NCI-H128 (cell line): Measurements from ENCODE around the gene TMPRSS4.
"Not testable (repeated sequence)": the region's sequence is repeated elsewhere in the genome, so short reads cannot be mapped to it uniquely, and the experiment has no call there.

ENCODE experiments used
- DNase-seq: peaks from one replicate; lab custom pipeline; 2025; ENCODE audit not compliant: unreplicated experiment; lab: John Stamatoyannopoulos, UW

TMPRSS4 gene

DNA sequence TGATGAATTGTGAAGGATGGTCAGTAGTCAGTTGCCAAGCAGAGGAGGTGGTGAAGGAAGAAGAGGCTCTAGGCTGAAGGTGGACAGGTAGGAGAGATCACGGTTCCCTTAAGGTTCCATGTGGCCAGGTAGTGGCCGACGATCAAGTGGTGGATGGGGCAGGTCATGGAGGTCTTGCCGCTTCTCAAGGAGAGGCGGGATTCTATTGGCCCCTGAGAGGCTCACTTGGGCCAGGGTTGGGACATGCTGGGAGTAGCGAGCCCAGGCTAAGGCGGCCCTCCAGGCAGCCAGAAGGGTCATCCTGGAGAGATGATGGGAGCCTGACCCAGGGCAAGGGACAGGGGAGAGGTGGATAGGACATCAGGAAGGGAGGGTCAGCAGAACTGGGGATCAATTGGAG lies 20.9 kb upstream of the TMPRSS4 start:
- DNase-seq: no peak

DNA sequence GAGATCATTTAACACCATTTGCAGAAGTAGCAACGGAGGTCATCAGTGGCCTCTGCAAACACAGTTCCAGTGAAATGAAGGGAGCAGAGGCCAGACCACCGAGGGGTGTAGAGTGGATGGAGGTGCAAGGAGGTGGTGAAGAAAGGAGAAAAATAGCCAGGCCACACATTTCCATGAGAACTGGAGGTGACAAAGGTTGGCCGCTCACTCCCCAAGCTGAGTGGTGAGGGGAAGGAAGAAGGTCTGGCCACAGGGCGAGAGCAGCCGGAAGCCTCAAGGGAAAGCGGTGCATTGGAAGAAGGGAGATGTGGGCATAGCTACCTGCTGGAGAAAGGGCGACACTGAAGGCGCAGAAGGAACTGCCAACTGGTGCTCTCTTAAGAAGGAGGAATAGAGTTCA lies 20.1 kb upstream of the TMPRSS4 start:
- no peak for DNase-seq

DNA sequence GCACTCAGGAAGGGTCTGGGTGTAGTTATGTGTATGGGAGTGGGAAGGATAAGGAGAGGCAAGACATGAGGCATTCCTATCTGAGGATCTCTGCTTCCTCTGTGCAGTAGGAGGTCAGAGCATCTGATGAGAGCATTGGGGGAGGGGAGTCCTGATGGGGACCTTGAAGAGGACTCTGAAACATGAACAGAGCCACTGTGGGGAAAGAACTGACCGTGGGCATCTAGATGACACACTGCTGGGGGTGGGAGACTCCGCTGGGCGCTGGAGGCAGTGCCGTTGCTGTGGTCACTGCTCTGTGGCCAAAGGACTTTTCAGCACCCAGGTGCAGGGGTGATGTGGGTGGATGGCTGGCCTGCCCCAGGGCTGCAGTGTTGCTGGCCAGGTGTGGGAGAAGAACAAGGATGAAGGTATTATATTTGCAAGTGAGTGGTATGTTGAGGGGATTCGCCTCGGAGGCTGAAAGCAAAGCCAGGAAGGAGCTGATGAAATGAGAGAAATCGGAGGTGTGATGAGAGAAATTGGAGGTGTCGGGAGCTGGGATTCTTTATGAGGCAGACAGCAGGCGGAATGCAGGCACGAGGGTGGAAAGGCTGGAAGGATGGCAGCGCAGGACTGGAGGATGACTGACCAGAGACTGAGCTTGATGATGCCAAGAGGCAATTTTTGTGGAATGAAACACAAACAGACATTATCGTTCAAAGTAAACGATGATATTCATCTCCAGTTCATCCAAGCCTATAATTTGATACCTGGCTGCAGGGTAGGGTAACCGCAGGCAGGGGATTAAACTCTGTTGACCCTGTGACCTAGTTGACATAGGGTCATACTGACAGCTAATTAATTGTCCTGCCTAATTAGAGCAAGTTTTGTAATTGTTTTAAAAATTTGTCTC lies 19.4 kb upstream of the TMPRSS4 start:
- DNase-seq: no peak

DNA sequence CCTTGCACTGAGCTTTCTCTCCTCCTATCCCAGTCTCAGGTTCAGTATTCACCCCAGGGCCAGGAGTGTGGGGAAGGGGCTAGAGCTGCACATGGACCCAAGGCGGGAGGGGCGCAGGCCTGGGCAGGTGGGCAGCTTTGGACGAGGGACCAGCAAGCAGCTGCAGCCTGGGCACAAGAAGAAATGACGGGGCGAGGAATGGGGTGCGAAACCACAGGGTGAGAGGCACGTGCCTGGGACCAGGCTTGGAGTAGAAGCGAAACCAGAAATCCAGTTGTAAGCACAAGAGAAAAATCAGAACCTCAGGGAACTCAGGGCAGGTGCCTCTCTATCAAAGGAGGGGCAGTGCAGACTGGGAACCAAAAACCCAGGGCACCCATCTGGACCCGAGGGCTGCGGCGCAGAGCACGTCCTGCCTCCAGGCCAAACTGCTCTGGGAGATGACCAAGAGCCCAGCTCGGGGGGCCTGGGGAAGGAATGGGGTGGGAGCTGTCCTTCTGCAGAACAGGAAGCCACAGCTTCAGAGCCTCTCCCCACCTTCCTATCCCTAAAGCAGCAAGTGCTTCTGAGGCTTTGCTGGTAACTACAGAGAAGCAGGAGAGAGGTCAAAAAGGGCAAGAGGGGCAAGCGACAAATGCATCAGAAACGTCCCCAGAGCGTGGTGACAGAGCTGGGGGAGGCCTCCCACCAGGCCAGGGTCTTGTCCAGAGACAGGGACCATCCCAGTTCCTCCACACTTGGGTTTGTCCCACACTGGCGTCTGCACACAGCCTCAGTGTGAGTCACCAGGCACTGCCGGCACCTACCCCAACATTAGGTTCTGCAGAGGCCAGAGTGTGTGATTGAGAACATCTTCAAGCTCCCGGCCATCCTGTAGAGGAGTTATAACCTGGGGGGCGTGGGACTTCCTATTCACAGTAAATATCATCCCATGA lies 18.3 kb upstream of the TMPRSS4 start:
- DNase-seq: no peak

DNA sequence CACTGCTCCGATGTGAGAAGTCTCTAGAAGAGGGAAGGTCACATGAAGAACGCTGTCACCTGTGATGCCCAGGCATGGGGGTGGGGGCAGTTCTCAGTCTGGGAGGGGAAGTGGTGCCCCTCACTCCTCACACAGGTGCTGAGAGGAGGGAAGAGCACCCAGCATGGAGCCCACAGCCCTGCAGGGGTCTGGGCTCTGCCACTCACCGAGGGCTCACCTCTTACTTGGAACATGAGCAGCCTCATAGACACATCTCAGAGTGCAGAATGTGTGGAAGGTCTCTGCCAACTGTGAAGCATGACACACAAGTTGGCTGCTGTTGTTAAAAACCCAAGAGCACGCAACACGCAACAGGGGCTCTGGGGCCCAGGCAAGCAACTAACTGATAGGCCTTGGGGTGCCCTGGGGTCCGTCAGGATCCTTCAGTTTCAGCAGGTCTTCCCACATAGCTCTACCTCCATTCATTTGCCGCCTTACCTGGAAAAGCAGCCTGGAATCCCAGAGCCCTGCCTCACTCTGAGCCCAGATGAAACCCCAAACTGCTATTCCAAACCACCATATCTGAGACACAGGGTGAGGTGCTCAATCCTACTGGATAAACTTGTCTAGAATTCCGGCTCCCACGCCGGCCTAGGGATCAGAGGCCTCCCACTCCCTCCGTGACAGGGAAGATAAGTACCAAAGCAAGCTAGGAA lies 17.5 kb upstream of the TMPRSS4 start:
- no peak for DNase-seq

DNA sequence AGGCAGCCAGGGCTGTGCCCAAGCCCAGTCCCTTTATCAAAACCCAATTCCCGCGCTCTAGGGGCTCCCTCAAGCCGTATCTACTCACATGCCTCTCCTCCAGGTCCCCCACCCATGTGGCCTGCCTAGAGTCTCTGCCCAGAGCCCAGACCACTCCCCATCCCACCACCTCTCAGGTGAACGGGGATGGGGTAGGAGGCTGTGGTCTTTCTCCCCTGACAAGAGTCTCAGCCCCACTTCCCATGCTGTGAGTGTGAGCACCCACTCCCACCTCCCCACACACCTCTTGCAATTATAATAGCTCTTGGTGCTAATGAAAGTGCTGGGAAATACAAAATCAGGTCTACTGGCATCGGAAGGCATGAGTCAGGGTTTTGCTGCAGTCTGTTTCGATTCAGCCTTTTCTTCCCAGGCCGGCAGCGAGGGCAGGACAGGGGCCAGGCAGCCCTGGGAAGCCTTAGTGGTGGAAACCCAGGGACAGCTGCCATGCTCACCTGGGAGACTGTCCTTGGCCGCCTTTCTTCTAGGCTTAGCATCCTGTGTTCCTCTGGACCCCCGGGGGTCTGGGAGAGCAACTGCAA lies 16.7 kb upstream of the TMPRSS4 start:
- DNase-seq: no peak

DNA sequence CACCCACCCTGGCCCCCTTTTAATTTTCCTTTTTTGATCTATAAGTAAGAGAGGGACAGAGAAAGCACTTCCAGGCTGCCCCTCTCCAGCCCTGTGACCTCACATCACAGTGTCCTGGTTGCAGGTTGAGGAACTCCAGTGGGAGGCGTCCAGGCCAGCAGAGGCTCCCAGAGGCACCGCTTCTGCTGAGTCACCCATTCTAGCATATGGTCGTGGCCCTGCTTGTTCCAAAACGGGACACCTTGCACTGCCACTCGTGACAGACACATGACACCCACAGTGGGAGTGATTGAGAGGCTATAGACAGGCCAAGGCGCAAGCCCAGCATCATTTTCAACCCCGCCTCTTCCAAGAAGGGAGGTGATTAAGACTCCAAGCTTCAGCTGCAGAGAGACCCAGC lies 16.0 kb upstream of the TMPRSS4 start:
- no peak for DNase-seq

DNA sequence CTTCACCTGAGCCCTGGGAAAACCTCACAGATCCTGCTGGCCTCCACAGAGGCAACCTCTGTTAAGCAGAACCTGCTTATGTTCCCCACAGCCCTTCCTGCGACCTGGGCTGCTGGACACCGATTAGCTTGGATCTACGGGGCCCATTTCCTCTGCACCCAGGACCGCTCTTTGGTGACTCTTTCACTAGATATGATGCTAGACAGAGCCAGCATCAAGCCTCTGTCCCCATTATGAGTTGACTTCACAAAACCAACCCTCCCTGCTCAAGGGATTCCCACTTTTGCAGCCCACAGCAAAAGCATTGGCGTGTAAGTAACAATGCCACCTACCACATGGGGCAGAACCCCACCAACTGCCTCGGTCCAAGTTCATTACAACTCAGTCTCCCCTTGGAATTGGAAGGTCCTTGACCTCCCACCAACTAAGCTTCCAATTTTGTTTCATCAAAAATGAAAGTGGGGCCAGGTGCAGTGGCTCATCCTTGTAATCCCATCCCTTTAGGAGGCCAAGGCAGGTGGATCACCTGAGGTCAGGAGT lies 15.2 kb upstream of the TMPRSS4 start:
- no peak for DNase-seq

DNA sequence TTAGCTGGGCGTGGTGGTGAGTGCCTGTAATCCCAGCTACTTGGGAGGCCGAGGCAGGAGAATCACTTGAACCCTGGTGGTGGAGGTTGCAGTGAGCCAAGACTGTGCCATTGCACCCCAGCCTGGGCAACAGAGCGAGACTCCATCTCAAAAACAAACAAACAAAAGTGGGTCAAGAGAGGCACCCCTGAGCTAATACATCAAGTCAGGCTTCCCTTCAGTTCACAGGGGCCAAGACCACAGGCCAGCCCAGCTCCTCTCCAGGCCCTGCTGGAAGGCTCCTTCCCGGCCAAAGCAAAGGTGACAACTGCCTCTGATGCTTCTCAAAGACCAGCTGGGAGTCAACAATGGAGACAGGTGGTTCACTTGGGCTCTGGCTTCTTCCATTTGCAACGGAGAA lies 14.7 kb upstream of the TMPRSS4 start:
- not testable (repeated sequence) for DNase-seq

DNA sequence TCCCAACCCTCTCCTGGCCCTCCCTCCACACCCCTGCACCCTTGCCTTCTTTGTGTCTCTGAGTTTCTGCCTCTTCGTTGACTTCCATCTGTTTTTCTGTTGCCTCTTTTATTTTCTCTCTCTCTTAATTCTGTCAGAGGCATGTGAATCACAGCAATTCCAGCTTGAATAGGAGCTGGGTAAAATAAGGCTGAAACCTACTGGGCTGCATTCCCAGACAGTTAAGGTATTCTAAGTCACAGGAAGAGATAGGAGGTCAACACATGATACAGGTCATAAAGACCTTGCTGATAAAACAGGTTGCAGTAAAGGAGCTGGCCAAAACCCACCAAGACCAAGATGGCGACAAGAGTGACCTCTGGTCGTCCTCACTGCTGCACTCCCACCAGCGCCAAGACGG lies 14.2 kb upstream of the TMPRSS4 start:
- DNase-seq: not testable (repeated sequence)

DNA sequence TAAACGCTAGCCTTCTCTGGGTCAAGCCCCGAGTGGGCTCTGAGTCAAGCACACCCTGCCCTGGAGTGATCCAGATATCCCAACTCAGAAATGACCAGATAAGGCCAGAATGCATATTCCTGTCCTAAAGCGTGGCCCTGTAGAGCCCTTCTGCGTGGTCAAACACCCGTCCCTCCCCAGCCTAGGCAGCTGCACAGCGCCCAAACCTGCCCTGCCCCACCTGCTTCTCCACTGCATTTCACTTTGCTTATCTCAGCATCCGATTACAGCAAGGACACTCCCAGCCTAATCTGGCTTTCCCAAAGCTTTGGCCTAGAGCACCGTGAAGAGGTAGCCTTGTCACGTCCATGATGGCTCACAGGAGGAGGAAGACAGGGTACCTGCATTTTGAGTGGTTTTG lies 11.9 kb upstream of the TMPRSS4 start:
- no peak for DNase-seq

DNA sequence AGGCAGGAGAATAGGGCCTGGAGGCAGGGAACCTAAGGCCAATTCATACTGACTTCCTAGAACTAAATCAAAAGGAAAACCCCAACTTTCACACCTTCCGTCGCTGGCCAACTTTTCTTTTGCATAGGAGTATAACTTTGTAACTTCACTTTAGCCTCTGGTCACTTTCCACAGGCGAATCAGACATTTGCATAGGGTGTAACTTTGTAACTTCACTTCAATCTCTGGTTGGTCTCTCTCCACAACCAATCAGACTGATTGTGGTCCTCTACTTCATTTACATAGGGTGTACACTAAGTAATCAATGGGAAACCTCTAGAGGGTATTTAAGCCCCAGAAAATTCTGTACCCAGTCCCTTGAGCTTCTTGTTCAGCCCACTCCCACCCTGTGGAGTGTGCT lies 11.5 kb upstream of the TMPRSS4 start:
- no peak for DNase-seq

DNA sequence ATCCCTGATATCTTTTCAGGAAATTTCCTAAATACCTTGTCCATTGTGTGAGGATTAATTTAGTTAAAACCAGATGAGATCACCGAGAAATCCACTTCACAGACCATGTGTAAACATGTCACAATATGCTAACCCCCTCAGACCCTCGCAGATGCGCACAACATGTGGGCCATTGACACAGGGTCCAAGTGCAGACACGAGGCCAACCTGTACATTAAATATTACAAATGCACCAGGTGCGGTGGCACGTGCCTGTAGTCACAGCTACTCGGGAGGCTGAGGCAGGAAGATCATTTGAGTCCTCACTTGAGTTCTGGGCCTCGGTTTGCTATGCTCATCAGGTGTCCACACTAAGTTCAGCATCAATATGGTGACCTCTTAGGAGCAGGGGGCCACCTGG lies 9.9 kb upstream of the TMPRSS4 start:
- DNase-seq: no peak

DNA sequence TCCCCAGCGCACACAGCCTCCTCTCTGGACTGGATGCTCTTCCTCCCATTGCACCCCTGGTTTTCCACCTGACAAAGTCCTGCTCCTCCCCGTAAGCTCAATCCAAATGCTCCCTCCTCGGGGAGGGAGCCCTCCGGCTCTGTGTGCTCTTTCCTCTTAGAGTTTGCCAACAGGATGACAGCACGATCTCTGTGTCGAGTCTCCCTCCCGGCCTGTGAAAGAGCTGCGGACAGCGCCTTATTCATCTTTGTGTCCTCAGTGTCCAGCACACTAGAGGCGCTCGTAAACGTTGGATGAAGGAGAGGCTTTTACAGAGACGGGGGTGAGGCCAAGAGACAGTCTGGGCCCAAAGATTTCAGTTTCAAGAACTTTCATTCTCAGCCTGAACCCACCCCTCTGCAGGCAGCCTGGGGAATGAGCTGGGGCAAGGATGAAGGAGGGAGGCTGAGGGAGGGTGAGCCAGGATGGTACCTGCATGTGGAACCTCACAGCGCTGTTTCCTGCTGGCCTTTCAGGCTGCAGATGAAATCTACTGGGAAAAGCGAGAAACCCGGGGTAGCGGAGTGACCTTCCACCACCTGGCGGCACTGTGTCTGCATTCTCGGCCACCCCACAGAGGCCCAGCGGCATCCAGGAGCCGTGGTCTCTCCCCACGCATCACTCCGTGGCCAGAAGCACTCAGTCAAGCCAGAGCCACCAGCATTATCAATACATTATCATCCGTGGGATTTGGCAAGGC lies 8.5 kb upstream of the TMPRSS4 start:
- no peak for DNase-seq

DNA sequence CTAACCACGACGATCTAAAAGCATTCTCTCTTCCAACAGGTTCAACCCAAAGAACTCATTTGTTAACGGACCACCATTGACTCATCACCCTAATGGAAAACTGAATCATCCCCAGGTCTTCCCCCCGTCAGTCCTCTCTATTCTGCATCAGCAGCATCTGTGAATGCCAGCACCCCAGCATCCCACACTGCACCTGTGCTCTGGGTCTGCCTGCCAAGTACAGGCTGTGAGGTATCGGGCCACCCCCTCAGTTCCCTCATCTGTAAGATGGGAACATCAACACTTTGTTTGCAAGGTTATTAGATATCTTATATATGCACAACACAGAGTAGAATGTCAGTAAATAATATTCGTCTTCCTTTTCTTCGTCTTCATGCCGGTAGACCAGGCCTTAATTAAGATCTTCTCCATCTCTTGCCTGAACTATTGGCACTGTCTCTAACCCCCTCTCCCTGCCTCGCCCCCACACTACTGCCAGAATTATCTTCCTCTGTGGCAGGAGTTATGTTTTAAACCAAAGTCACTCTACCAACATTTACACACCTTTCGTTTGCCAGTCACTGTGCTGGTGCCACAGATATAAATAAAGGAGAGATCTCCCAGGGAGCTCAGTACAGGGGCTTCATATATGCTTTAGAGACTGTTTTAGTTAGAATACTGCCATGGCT lies 7.8 kb upstream of the TMPRSS4 start:
- no peak for DNase-seq

DNA sequence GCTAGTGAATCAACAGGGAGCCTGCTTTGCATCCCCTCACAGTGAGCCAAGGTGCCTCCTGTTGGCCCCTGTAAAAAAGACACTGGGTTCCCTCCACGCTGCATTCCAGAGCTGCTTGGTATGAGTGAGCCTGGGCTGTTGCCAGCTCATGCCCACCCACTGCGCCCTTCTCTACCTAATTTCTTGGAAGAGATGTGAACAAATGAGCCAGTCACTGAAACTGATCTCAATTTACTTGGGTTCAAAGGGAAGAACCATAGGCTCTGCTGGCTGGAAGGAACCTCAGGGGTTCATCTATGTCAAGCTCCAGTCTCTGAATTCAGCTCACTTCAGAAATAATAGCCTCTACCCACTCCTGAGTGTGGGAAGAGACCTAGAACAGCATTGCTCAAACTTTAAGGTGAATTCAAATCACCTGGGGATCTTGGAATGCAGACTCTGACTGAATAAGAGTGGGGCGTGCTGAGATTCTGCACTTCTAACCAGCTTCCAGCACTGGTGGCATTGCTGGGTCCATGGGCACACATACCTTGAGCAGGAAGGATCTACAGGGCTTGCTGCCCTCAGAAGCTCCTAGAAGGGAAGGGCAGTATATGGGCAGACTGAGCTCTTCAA lies 5.4 kb upstream of the TMPRSS4 start:
- no peak for DNase-seq

DNA sequence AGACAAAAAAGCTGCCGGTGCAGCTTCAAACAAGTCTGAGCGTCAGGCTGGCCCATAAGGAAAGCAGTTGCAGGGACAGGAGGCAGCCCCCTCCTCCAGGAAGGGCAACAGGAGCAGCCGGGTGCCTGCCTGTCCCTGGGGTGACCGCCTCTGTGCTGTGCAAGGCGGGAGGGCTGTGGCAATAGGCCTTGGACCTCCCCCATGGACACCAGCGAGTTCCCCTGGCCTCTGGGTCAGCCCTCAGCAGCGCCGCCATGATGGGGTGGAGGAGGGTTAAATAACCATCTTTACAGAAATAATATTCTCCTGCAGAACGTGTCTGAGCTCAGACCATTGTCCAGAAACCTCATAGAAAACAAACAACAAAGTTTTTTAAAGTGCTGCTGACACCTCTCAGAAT lies 3.3 kb upstream of the TMPRSS4 start:
- no peak for DNase-seq

DNA sequence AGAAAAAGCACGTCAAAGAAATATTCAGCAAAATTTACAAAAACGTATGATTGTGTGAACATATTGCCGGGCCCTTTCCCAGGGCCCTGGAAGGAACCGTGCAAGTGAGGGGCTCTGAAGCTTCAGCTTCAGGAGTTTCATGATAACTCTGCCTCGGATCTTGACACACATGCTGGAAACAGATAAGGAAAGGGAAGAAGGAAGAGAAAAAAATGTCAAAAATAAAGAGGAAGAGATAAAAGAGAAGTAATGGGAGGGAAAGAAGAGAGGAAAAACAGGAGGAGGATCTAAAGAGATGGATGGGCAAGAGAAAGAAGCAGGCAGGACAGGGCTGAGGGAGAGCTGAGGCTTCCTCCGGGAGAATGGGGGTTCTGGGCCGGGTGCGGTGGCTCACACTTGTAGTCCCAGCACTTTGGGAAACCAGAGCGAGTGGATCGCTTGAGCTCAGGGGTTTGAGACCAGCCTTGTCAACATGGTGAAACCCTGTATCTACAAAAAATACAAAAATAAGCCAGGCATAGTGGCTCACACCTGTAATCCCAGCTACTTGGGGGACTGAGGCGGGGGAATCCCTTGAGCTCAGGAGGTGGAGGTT lies 2.7 kb upstream of the TMPRSS4 start:
- no peak for DNase-seq

DNA sequence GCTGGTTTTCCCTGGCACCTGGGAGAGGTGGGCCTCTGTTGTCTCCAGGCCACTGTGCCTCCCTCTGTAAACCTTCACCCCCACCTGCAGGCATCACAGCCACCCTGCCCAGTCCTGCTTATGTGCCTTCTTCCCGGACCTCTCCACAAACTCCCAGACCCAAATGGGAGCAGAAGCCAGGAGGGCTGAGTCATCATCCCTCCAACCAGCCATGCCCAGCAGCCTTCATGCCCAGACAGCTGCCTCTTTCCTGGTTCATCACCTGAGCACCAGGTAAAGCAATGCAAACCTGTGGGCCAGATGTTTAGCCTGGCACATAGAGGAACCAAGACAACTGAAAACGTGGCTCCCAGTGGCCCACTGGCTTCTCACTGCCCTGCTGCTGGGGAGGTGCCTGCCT lies 2.1 kb upstream of the TMPRSS4 start:
- no peak for DNase-seq
